ENCODE data around the gene VWA8. TPM values are rescaled to one million over a fixed set of nuclear protein-coding genes. Genes with fewer than 3 reads are reported as not detected.

The VWA8 gene
- total and polyA plus RNA-seq, 2 experiments from 2014 or later = 6.3 to 24.6 TPM

- 0 out of 2 replicates have a peak, but pooled peaks cover 6% of the 10 kb centered on the region for H3K9me2 ChIP-seq (ENCODE audit: insufficient read depth)
Observed at GRCh38 chr13:41991936-41992335, 31.0 kb upstream of the VWA8 start.

More at GRCh38 chr13:41991936-41992335, 31.0 kb upstream of the VWA8 start:
- Histone ChIP-seq H4K20me1 (replicated peaks; ENCODE audit: insufficient read depth) (no peaks in the 10 kb centered on the region), H3K27ac (ENCODE audit: low read depth) (no peak overlapping the region), H3K4me2 (no peak overlapping the region), H3K4me3 (no peak overlapping the region), H2AFZ (no peak overlapping the region), H3K36me3 (ENCODE audit: insufficient read depth) (no peaks in the 10 kb centered on the region), H3K4me1 (ENCODE audit: insufficient read depth) (no peaks in the 10 kb centered on the region), H3K79me2 (replicated peaks; ENCODE audit: insufficient read depth) (no peaks in the 10 kb centered on the region), H3K27me3 (ENCODE audit: insufficient read depth) (no peaks in the 10 kb centered on the region), H3F3A (replicated peaks; ENCODE audit: low read depth) (no peaks in the 10 kb centered on the region)
- Mint-ChIP-seq H3K27me3 (ENCODE audit: insufficient read depth, low read depth, poor library complexity) (peaks cover 2% of the 10 kb centered on the region), H3K4me1 (no peaks in the 10 kb centered on the region; the same call in 2 of the 3 replicates), H3K27ac (no peak overlapping the region), H3K36me3 (ENCODE audit: low read depth) (no peaks in the 10 kb centered on the region), H3K9me3 (no peaks in the 10 kb centered on the region), H3K4me3 (no peak overlapping the region)
- DNase-seq (ENCODE audit: low spot score) (no peak), ATAC-seq (no peak)
- TF ChIP-seq, protein P1, sequence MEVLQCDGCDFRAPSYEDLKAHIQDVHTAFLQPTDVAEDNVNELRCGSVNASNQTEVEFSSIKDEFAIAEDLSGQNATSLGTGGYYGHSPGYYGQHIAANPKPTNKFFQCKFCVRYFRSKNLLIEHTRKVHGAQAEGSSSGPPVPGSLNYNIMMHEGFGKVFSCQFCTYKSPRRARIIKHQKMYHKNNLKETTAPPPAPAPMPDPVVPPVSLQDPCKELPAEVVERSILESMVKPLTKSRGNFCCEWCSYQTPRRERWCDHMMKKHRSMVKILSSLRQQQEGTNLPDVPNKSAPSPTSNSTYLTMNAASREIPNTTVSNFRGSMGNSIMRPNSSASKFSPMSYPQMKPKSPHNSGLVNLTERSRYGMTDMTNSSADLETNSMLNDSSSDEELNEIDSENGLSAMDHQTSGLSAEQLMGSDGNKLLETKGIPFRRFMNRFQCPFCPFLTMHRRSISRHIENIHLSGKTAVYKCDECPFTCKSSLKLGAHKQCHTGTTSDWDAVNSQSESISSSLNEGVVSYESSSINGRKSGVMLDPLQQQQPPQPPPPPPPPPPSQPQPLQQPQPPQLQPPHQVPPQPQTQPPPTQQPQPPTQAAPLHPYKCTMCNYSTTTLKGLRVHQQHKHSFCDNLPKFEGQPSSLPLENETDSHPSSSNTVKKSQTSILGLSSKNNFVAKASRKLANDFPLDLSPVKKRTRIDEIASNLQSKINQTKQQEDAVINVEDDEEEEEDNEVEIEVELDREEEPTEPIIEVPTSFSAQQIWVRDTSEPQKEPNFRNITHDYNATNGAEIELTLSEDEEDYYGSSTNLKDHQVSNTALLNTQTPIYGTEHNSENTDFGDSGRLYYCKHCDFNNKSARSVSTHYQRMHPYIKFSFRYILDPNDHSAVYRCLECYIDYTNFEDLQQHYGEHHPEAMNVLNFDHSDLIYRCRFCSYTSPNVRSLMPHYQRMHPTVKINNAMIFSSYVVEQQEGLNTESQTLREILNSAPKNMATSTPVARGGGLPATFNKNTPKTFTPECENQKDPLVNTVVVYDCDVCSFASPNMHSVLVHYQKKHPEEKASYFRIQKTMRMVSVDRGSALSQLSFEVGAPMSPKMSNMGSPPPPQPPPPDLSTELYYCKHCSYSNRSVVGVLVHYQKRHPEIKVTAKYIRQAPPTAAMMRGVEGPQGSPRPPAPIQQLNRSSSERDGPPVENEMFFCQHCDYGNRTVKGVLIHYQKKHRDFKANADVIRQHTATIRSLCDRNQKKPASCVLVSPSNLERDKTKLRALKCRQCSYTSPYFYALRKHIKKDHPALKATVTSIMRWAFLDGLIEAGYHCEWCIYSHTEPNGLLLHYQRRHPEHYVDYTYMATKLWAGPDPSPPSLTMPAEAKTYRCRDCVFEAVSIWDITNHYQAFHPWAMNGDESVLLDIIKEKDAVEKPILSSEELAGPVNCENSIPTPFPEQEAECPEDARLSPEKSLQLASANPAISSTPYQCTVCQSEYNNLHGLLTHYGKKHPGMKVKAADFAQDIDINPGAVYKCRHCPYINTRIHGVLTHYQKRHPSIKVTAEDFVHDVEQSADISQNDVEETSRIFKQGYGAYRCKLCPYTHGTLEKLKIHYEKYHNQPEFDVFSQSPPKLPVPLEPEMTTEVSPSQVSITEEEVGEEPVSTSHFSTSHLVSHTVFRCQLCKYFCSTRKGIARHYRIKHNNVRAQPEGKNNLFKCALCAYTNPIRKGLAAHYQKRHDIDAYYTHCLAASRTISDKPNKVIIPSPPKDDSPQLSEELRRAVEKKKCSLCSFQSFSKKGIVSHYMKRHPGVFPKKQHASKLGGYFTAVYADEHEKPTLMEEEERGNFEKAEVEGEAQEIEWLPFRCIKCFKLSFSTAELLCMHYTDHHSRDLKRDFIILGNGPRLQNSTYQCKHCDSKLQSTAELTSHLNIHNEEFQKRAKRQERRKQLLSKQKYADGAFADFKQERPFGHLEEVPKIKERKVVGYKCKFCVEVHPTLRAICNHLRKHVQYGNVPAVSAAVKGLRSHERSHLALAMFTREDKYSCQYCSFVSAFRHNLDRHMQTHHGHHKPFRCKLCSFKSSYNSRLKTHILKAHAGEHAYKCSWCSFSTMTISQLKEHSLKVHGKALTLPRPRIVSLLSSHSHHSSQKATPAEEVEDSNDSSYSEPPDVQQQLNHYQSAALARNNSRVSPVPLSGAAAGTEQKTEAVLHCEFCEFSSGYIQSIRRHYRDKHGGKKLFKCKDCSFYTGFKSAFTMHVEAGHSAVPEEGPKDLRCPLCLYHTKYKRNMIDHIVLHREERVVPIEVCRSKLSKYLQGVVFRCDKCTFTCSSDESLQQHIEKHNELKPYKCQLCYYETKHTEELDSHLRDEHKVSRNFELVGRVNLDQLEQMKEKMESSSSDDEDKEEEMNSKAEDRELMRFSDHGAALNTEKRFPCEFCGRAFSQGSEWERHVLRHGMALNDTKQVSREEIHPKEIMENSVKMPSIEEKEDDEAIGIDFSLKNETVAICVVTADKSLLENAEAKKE (CRISPR knock-in tag; IDR thresholded peaks at IDR 0.05) = no peak
- TF ChIP-seq EZH2 (IDR thresholded peaks at IDR 0.05; ENCODE audit: low read depth, unreplicated experiment) = no peak
- TF ChIP-seq POLR2AphosphoS5 (IDR thresholded peaks at IDR 0.05; ENCODE audit: low read depth) = no peak
- no peak for TF ChIP-seq NANOG (IDR thresholded peaks at IDR 0.05; ENCODE audit: borderline replicate concordance)
- no peak for TF ChIP-seq JUNB (IDR thresholded peaks at IDR 0.05; ENCODE audit: unreplicated experiment)
- TF ChIP-seq EZH2phosphoT487 (IDR thresholded peaks at IDR 0.05; ENCODE audit: unreplicated experiment) = no peak
- TF ChIP-seq ETS1 (IDR thresholded peaks at IDR 0.05) = no peak
- TF ChIP-seq STAT1 (IDR thresholded peaks at IDR 0.05; ENCODE audit: unreplicated experiment) = no peak
- no peak for TF ChIP-seq REST (IDR thresholded peaks at IDR 0.05; ENCODE audit: unreplicated experiment)
- TF ChIP-seq CREB1 (CRISPR knock-in tag; IDR thresholded peaks at IDR 0.05; ENCODE audit: low read depth) = no peak
- no peak for TF ChIP-seq ZNF331 (CRISPR knock-in tag; IDR thresholded peaks at IDR 0.05; ENCODE audit: low read depth)
- no peak for TF ChIP-seq CTCF (conservative IDR thresholded peaks at IDR 0.05; ENCODE audit: low read depth in 2 of 2)
- no peak for TF ChIP-seq ZNF114 (CRISPR knock-in tag; IDR thresholded peaks at IDR 0.05)

All from GM23338 (cell line).